ENCODE data around the gene FUT4.
"Not testable (repeated sequence)": the region's sequence is repeated elsewhere in the genome, so short reads cannot be mapped to it uniquely, and the experiment has no call there.

FUT4 gene, protein sequence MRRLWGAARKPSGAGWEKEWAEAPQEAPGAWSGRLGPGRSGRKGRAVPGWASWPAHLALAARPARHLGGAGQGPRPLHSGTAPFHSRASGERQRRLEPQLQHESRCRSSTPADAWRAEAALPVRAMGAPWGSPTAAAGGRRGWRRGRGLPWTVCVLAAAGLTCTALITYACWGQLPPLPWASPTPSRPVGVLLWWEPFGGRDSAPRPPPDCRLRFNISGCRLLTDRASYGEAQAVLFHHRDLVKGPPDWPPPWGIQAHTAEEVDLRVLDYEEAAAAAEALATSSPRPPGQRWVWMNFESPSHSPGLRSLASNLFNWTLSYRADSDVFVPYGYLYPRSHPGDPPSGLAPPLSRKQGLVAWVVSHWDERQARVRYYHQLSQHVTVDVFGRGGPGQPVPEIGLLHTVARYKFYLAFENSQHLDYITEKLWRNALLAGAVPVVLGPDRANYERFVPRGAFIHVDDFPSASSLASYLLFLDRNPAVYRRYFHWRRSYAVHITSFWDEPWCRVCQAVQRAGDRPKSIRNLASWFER

DNA sequence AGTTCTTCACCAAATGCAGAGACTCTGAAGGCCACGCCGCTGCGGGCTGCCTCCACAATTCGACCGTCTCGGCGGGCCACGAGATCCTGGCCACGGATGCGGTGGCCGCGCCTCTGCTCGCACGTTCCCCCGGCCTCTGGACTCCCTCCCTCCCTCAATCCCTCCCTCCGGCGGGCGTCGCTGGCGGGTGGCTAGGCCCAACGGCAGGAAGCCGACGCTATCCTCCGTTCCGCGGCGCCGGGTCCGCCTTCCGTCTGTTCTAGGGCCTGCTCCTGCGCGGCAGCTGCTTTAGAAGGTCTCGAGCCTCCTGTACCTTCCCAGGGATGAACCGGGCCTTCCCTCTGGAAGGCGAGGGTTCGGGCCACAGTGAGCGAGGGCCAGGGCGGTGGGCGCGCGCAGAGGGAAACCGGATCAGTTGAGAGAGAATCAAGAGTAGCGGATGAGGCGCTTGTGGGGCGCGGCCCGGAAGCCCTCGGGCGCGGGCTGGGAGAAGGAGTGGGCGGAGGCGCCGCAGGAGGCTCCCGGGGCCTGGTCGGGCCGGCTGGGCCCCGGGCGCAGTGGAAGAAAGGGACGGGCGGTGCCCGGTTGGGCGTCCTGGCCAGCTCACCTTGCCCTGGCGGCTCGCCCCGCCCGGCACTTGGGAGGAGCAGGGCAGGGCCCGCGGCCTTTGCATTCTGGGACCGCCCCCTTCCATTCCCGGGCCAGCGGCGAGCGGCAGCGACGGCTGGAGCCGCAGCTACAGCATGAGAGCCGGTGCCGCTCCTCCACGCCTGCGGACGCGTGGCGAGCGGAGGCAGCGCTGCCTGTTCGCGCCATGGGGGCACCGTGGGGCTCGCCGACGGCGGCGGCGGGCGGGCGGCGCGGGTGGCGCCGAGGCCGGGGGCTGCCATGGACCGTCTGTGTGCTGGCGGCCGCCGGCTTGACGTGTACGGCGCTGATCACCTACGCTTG, at the start of gene FUT4:
Gene FUT4, plus strand, starts transcription at position 227 of the 951 bp plus-strand sequence. Its CDS starts 213 bp downstream, at position 440.
- peak; percentile 85 for DNase-seq

DNA sequence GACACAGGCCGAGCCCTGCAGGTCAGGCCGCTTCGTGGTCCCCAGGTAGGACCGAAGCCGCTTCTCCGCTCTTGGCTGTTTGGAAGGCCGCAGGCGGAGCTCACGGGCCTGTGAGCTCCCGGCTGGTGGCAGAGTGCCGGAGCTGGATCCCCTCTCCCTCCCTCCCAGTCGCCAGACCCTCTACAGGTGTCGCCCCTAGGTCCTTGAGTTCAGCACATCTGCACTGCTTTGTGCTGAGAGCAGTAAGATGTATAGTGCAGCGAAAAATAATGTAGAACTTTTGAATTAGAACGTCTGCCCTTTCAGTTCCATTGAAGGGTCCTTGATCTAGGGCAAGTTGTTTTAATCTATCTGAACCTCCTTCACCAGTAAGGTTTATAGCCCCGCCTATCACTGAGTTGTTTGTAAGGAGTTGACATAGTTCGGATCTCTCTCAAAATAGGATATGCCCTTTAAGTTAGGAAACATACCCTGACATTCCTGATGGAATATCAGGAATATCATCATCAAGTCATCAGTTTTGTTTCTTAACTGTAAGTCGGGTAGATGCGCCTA, 49.5 kb upstream of the FUT4 start:
- no peak for DNase-seq

DNA sequence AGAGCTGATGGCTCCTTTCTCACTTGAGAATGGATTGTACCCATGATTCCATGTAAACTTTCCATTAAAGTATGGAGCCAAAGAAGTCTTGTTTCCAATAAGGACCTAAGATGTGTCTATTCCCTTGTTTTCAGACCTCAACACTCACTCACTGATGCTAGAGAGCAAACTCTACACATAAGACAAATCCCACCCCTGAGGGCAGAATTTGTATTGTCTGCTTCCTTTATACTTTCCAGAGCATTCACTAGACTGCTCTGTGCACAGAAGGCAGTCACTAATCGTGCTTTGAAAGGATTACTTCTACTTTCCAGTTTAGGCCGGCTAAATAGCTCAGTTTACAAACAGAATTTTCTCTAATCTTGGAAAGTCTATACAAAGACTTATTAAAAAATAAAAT, 43.5 kb upstream of the FUT4 start:
- no peak for DNase-seq

DNA sequence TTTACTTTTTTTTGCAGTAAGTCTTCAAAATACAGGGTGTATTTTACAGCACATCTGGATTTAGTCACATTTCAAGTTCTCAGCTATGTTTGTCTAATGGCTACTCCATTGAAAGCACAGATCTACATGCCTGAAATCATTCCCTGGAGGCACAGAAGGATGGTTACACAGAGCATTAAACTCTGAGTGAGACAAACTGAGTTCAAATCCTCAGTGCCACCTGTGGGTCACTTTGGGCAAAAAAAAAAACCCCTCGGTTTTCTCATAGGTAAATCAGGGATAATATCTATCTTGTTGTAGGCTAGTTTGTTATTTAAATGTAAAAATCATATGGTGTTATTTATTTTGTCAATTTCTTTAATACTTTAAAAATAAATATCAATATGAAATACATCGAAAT, 42.2 kb upstream of the FUT4 start:
- DNase-seq: no peak

DNA sequence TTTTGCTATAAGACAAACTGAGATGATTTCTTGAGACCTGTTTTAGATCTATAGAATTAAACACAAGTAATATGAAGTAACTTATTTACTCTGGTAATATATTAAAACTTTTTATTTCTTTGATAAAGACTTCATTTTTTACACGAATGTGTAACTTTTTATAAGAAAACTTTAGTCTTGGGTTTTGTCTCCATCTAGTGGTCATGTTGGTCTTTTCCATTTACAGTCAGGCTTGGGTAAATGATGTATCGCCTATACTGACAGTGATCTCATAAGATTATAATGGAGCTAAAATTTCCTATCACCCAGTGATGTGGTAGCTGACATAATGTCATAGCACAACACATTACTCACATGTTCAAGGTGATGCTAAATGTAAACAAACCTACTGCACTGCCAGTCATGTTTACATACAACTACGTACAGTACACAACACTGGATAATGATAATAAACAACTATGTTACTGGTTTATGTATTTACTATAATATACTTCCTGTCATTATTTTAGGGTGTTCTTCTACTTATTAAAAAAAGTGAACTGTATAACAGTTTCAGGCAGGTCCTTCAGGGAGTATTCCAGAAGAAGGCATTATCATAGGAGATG, 38.9 kb upstream of the FUT4 start:
- peak; percentile 60 for DNase-seq

DNA sequence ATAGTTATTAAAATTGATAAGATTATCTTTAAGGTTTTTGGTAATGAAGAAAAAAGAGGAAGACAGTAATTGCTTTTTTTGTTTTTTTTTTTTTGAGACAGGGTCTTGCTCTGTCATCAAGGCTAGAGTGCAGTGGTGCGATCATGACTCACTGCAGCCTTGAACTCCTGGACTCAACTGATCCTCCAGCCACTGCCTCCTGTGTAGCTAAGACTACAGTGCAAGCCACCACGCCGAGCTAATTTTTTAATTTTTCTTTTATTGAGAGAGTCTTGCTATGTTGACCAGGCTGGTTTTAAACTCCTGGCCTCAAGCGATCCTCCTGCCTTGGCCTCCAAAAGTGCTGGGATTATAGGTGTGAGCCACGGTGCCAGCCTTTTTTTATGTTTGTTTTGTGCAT, 37.2 kb upstream of the FUT4 start:
- DNase-seq: not testable (repeated sequence)

DNA sequence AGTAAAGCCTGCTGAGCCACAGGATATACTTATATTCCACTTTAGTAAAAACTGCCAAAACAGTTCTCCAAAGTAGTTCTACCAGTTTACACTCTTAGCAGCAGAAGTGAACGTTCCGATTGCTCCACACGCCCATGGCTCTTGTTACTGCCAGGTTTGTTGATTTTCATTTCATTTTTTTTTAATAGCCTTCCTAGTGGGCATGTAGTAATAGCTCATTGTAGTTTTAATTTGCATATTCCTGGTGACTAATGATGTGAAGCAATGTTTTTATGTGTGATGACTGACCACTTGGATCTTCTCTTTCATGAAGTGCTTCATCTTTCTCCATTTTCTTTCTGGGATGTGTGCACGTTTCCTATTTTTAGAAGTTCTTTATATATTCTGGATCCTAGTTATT, 36.2 kb upstream of the FUT4 start:
- DNase-seq: no peak

DNA sequence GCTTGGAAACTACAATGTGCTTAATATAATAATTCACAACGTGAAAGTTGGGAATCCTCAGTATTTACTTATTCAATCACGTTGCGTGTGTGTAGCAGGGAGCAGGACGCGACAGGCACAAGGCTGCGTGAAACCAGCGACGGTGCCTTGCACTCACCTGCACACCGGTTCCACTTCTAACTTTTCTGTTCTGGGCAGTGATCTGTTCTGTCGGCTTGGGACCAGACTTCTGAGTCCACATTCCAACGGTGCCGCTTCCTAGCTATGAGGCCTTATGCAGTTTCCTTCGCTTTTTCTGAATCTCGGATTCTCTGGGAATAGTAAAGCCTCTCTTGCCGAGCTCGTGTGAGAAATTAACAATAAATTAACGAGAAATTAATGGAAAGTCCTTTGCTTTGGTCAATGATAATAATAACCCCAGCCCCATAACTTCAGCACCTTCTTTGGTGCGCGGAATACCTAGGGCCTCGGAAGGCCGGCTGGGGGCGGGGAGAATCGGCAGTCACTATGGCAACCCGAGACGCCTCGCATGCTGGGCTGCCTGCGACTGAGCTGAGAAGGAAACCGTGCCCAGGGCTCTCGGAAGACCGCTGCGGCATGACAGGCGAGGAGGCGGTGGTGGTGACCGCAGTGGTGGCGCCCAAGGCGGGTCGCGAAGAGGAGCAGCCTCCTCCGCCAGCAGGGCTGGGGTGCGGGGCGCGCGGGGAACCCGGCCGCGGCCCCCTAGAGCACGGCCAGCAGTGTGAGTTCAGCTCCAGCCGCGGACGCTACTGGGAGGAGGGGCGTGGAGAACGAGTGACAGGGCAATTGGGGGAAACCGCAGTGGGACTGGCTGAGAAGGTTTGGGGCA, 31.6 kb upstream of the FUT4 start, which contains the start of gene C11orf97:
Gene C11orf97, plus strand, starts transcription at position 530 of the 850 bp plus-strand sequence. Its CDS starts 68 bp downstream, at position 598.
- DNase-seq: peak; percentile 34

DNA sequence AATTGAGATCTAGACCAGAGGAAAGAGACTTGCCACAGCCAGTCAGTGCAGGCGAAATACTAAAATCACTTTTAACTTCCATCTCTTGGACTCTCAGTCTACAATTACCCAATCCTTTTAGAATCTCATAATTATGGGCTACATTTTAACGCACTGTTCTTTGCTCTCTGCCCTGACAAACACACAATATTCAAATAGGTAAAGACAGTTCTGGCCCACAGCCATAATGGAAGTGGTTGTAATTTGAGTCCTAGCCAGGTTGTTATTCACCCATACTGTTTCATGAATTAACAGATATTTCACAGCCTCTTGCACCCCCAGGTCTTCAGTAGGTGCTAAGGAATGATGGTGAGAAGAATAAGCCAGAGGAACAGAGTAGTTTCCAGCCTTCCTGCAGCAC, 30.6 kb upstream of the FUT4 start:
- no peak for DNase-seq

DNA sequence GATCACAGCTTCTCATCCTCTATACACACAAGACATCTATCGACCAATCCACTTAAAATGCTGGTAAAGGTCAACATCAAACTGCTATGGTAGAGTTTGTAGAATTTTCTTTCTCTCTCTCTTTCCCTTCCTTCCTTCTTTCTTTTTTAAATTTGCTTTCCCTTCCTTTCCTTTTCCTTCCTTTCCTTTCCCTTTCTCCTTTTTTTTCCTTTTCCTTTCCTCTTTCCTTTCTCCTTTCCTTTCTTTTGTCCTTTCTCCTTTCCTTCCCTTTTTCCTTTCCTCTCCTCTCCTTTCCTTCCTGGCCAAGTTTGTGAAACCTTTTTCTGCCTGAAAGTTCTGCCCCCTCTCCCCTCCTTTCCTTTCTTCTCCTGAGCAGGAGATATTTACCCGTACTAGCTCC, 28.3 kb upstream of the FUT4 start:
- no peak for DNase-seq

DNA sequence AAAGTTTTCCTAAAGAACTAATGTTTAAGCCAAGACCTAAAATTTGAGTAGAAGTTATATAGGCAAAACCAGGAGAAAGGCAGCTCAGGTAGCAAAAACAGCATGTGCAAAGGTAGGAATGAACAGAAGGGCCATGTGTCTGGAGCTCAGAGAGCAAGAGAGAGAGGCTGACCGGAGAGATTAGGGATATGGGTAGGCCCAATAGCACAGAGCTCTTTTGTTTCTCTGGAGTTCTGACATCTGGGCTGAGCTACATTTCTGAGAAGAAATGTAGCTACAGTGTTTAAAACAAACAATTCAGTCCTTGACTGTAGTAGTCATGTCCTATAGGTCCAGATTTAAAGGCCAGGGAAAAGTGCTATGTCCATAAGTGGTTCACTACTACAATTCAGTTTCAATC, 27.0 kb upstream of the FUT4 start:
- DNase-seq: no peak

DNA sequence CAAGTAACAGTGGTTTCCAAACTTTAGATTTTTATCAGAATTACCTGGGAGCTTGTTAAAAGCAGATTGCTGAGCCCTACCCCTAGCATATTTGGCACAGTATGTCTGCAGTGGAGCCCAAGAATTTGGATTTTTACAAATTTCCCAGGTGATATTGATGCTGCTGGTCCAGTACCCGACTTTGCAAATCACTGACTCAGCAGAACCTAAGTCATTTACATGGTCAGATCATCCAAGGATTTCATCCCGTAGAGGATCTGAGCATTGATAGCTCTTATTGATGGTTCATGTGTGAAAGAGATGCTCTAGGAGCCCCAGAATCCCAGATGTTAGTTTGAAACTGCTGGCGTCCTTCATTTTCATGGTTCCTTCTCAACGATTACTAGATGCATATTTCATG, 25.4 kb upstream of the FUT4 start:
- no peak for DNase-seq

DNA sequence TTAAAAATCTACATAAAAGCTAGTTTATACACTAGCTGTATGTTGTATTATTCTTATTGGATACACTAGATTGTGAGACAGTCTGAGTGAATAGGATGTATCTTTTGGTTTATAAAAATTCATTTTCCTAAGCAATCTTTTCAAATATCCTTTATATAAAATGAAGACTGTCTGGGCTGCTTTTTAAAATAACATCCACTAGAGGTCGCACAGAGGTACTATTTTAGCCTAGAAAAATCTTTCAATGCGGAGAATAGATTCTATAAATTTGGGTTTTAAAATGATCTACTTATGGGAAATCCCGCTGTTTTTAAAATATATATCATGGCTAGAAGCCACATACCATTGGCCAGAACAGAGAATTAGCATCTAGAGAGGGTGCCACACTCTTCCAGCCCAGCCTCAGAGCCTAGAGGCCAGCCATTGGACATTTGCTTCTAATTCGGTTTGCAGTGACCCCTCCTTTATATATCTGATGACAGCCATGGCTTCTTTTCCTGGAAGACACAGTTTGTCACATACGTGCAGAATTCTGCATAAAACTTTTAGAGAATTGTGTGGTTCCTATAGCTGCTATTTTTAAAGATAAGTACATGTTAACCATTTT, 24.1 kb upstream of the FUT4 start:
- peak; percentile 35 for DNase-seq

DNA sequence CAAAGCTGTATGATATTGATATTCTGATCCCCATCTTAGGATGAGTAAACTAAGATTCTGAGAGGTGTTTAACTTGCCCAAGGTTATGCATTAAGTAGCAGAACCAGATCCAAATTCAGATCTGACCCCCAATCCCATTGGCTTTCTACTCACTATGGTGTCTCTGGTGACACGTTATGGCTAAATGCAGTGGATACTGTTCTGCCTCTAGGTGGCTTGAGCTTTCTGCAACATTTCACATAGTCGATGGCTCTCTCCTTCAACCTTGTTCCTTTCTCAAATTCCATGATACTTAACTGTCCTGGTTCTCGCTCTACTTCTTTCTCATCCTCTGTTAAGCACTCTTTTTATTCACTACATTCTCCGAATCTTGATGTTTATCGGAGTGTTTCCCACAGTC, 22.0 kb upstream of the FUT4 start:
- DNase-seq: no peak

DNA sequence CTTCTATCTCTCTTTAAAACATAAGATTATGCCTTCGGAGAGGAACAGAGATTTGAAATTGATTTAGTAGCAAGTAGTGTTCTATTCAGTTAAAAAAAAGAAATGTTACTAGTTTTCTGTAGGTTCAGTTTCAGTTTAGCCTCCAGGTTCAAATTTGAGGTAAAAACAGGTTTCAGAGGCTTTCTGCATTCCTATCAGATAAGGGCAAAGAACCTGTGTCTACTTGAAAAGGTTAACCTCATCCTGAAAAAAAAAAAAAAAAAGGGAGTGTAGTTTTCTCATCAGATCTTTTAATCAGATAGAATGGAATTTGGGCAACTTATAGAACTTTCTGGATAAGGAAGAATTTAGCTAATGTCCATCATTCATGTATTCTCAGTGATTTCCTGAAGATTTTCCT, 19.4 kb upstream of the FUT4 start:
- DNase-seq: no peak

DNA sequence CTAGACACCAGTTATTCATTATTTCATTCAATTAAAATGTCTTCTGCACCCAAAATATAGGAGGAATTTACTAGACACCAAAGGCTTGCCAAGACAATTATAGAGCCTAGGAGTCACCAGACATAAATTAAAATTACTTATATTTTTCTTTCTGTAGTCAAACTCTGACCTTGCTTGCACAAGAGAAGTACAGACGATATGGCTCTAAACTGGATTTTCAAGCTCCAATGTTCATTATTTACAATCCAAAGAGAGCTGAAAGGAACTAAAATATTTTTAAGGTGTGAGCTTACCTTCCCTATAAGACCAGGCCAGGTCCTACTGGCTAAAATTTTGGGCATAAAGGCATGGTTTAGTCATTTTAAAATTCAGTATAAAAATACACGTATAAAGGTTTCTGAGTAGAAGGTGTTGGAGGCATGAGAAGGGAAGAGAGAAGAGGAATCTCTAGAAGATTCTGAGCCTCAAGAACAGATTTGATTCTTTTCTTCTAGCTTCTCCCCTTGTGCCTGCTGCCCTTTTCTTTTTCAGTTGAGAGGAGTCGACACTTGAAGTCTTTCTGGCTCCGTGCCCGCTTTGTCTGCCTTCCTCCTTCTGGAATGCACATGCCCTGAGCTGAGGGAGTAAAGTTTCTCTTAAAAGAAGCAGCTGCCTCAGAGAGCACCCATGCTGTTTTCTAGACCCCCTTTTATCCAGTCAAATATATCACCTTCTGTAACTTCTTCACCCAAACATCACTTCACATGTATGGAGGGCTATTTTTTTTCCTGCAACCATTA, 18.0 kb upstream of the FUT4 start:
- DNase-seq: peak; percentile 86

DNA sequence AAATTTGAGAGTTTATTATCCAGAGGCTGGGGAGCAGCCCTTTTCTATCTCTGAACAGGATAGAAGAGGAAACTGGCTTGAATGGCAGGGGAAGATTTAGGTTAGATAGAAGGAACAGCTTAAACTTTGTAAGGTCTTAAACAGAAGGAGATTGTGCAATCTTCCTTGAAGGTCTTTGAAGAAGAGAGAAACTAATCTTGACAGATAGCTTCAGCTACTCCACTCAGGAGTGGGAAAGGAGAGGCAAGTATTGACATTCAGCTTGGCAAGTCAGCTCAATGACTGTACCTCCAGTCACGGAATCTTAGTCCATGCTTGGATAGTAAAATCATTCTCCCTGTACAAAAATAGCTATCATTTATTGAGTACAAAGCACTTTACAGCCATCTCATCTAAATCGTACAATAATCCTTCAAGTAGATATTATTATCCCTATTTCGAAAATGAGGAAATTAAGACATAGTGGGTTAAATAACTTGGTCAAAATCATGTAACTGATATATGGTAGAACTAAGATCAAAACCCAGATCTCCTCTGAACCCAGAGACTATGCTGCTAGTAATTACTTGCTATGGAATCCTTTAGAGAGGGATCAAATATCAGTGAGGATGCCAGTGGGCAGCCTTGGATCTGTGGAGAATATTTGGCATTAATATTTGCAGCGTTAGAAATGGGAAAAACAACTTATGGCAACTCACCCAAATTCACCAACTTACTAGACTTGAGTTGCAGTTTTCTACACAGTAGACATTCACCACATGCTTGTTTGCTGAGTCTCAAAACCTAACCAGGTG, 16.9 kb upstream of the FUT4 start:
- no peak for DNase-seq

DNA sequence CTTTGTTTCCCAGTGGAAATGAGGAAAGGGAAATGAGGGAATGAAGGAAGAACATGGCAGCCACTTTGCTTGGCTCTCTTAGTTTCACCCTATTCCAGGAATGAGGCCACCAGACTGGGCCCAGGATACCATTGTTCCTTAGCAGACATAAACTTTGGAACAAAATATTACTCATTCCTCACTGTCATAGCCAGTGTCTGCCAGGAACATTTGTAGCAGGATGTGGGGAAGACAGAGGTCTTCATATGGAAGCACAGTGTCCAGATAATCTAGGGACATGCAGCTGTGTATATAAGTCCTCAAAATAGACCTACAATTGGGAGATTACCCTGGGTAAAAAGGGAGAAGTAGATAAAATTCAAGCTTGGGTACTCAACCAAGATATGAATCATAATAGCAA, 15.2 kb upstream of the FUT4 start:
- no peak for DNase-seq

DNA sequence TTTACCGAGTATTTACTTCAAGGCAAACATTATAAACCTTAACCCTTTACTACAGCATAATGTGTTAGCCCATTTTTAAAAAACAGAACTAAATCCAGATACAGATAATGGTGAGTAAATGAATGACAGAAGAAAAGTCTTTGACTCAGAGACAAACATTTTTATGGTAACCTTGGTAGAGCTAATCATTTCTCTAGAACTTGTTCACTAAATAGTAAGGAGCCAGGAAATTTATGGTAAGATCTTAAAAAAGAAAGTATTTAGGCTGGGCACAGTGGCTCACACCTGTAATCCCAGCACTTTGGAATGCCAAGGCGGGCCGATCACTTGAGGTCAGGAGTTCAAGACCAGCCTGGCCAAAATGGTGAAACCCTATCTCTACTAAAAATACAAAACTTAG, 11.5 kb upstream of the FUT4 start:
- DNase-seq: no peak

DNA sequence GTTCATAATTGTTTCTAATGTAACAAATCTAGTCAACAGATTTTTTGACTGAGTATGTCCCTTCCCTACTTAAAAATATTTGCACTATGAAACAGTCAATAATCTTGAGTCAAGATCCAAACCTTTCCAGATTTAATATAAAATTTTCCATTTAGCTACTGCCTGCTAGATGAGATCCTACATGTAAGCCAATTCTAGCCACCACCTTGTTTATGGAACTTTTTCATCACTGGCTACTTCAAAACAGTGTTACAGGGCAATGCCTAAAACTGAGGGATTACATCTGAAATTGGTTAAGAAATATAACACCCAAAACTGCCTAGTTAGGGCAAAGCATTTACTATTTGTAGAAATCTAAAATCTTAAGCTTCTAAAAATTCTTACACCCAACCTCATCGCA, 10.5 kb upstream of the FUT4 start:
- no peak for DNase-seq

All from fibroblast of skin of right quadriceps (primary cell).